ENCODE data around the gene IMP4.

IMP4 gene

GRCh38 chr2:130359466-130359865, 16.8 kb downstream of the IMP4 start:
- no peak for TF ChIP-seq CTCF (IDR thresholded peaks at IDR 0.05; ENCODE audit: borderline replicate concordance, control extremely low read depth, extremely low read depth, insufficient read depth, missing control alignments)
- no peak for DNase-seq (ENCODE audit: low spot score)

GRCh38 chr2:130363479-130363878, 20.8 kb downstream of the IMP4 start:
- in situ Hi-C loops (cut with MboI; ENCODE audit: low sequenced_read_pairs, unreplicated experiment) = no loop called here
- no peak for DNase-seq (ENCODE audit: low spot score)
- TF ChIP-seq CTCF (IDR thresholded peaks at IDR 0.05; ENCODE audit: borderline replicate concordance, control extremely low read depth, extremely low read depth, insufficient read depth, missing control alignments) = no peak

More at GRCh38 chr2:130359466-130359865, 16.8 kb downstream of the IMP4 start:
- in situ Hi-C loops (cut with MboI; ENCODE audit: low sequenced_read_pairs, unreplicated experiment) = no loop called here

- in situ Hi-C loops (cut with MboI; ENCODE audit: low sequenced_read_pairs, unreplicated experiment) = no loop called here
- no peak for DNase-seq (ENCODE audit: low spot score)
- no peak for TF ChIP-seq CTCF (IDR thresholded peaks at IDR 0.05; ENCODE audit: borderline replicate concordance, control extremely low read depth, extremely low read depth, insufficient read depth, missing control alignments)
Observed at GRCh38 chr2:130365075-130365474, 22.4 kb downstream of the IMP4 start.

GRCh38 chr2:130365963-130366362, 23.3 kb downstream of the IMP4 start:
- DNase-seq (ENCODE audit: low spot score) = no peak
- TF ChIP-seq CTCF (IDR thresholded peaks at IDR 0.05; ENCODE audit: borderline replicate concordance, control extremely low read depth, extremely low read depth, insufficient read depth, missing control alignments) = no peak
- in situ Hi-C loops (cut with MboI; ENCODE audit: low sequenced_read_pairs, unreplicated experiment) = no loop called here

GRCh38 chr2:130366720-130367119, 24.0 kb downstream of the IMP4 start:
- in situ Hi-C loops (cut with MboI; ENCODE audit: low sequenced_read_pairs, unreplicated experiment) = no loop called here
- DNase-seq (ENCODE audit: low spot score) = no peak
- no peak for TF ChIP-seq CTCF (IDR thresholded peaks at IDR 0.05; ENCODE audit: borderline replicate concordance, control extremely low read depth, extremely low read depth, insufficient read depth, missing control alignments)

- no peak for DNase-seq (ENCODE audit: low spot score)
- no peak for TF ChIP-seq CTCF (IDR thresholded peaks at IDR 0.05; ENCODE audit: borderline replicate concordance, control extremely low read depth, extremely low read depth, insufficient read depth, missing control alignments)
- in situ Hi-C loops (cut with MboI; ENCODE audit: low sequenced_read_pairs, unreplicated experiment) = no loop called here
Observed at GRCh38 chr2:130368786-130369185, 26.1 kb downstream of the IMP4 start.

All from GM13976 (cell line).